H1 (cell line): ENCODE data around the gene NRXN3. TPM values are rescaled to one million over a fixed set of nuclear protein-coding genes. Genes with fewer than 3 reads are reported as not detected.

Experiments used
- CTCF ChIA-PET: fragments of 300-600 bp; sonication (Branson Sonifier 250); formaldehyde crosslinking; loops from one replicate; lab custom pipeline; 2021; ENCODE audit not compliant: partially characterized antibody; lab: Charles Lee
- POLR2A ChIA-PET: fragments of 300-600 bp; sonication (Branson Sonifier 250); formaldehyde crosslinking; loops from one replicate; lab custom pipeline; 2021; ENCODE audit warnings: inconsistent platforms; ENCODE audit not compliant: partially characterized antibody; lab: Charles Lee
- DNase-seq, 2 experiments: peaks; one replicate each; pipeline versions ENCODE4 v3.0.0 to v3.0.0-alpha.2; 2010 to 2022; ENCODE audit warnings: low spot score in 2 of 2, low read depth in 1 of 2, mixed read lengths in 1 of 2
- FAIRE-seq: peaks from 2 replicates; lab custom pipeline; 2011; peaks lifted over from hg19 to GRCh38; lab: Jason Lieb, UNC
- H2AFZ ChIP-seq: 2 replicates; pipeline ENCODE4 v1.8.1; 2012; ENCODE audit warnings: low read length, inconsistent platforms
- H2AK5ac ChIP-seq: 2 replicates; pipeline ENCODE4 v1.6.1; 2013; ENCODE audit warnings: low read depth, low read length
- H2BK120ac ChIP-seq: replicated peaks from 2 replicates; pipeline ENCODE3; 2013; ENCODE audit warnings: low read depth, low read length, inconsistent platforms
- H2BK12ac ChIP-seq: 2 replicates; pipeline ENCODE4 v1.6.1; 2013; ENCODE audit warnings: low read depth, low read length
- H2BK15ac ChIP-seq: 2 replicates; pipeline ENCODE4 v1.6.1; 2013; ENCODE audit warnings: low read length
- H2BK20ac ChIP-seq: 2 replicates; pipeline ENCODE4 v1.6.1; 2013; ENCODE audit warnings: low read length
- H2BK5ac ChIP-seq: 2 replicates; pipeline ENCODE4 v1.6.1; 2013; ENCODE audit warnings: low read depth, low read length
- H3K14ac ChIP-seq: 2 replicates; pipeline ENCODE4 v1.6.1; 2013; ENCODE audit warnings: inconsistent platforms; ENCODE audit not compliant: insufficient read length
- H3K18ac ChIP-seq: 2 replicates; pipeline ENCODE4 v1.6.1; 2013; ENCODE audit warnings: low read length; ENCODE audit errors: extremely low read depth
- H3K23ac ChIP-seq: 2 replicates; pipeline ENCODE4 v1.6.1; 2013; ENCODE audit warnings: inconsistent platforms; ENCODE audit not compliant: insufficient read length
- H3K23me2 ChIP-seq: 2 replicates; pipeline ENCODE4 v1.6.1; 2013; ENCODE audit warnings: low read depth, low read length
- H3K27ac ChIP-seq: 2 replicates; pipeline ENCODE4 v1.6.1; 2011; ENCODE audit warnings: low read depth, low read length, inconsistent platforms
- H3K27me3 ChIP-seq, 4 experiments: replicated peaks in 1 of 4; 1 replicate in 1 of 4; 2 replicates in 3 of 4; pipeline versions ENCODE4 v1.6.1 to v1.8.1; 2011 to 2013; ENCODE audit warnings: low read length in 3 of 4, mild to moderate bottlenecking in 3 of 4, inconsistent platforms in 2 of 4, mixed read lengths in 2 of 4, moderate library complexity in 1 of 4; ENCODE audit not compliant: control insufficient read depth in 3 of 4, insufficient read depth in 3 of 4; ENCODE audit errors: extremely low read depth in 1 of 4
- H3K36me3 ChIP-seq, 4 experiments: 2 replicates each; pipeline versions ENCODE4 v1.6.1 to v1.8.1; 2011 to 2013; ENCODE audit warnings: mild to moderate bottlenecking in 4 of 4, low read length in 3 of 4, moderate library complexity in 2 of 4, control low read depth in 1 of 4, inconsistent platforms in 1 of 4; ENCODE audit not compliant: insufficient read depth in 4 of 4, control insufficient read depth in 2 of 4
- H3K4ac ChIP-seq: replicated peaks from 2 replicates; pipeline ENCODE3; 2013; ENCODE audit warnings: low read length, low read depth, mixed read lengths, inconsistent platforms; ENCODE audit not compliant: insufficient read length
- H3K4me1 ChIP-seq, 4 experiments: replicated peaks in 1 of 4; 1 replicate in 1 of 4; 2 replicates in 3 of 4; pipeline versions ENCODE4 v1.6.1 to v1.8.1; 2011 to 2013; ENCODE audit warnings: low read length in 3 of 4, inconsistent platforms in 2 of 4, mixed read lengths in 1 of 4; ENCODE audit not compliant: insufficient read depth in 4 of 4, control insufficient read depth in 3 of 4
- H3K4me2 ChIP-seq, 2 experiments: 2 replicates each; pipeline versions ENCODE4 v1.6.1 to v1.8.1; 2011 to 2013; ENCODE audit warnings: low read depth in 2 of 2, low read length in 2 of 2, control low read depth in 1 of 2, inconsistent platforms in 1 of 2, mild to moderate bottlenecking in 1 of 2; ENCODE audit not compliant: insufficient read depth in 1 of 2
- H3K4me3 ChIP-seq, 4 experiments: fragments of 200-600, 300-600 bp in 1 of 4; sonication (generic), shearing (Covaris generic), sonication (Bioruptor Twin) in 1 of 4; 2 replicates each; pipeline versions ENCODE4 v1.5.1 to v1.8.1; 2011 to 2016; ENCODE audit warnings: low read length in 4 of 4, low read depth in 3 of 4, control low read depth in 2 of 4, inconsistent platforms in 2 of 4, mild to moderate bottlenecking in 2 of 4, mixed read lengths in 1 of 4, moderate library complexity in 1 of 4; ENCODE audit not compliant: insufficient read depth in 2 of 4; ENCODE audit errors: extremely low read depth in 1 of 4
- H3K56ac ChIP-seq: replicated peaks from 2 replicates; pipeline ENCODE3; 2013; ENCODE audit warnings: low read depth, mild to moderate bottlenecking, mixed read lengths, low read length, inconsistent platforms; ENCODE audit not compliant: insufficient read length
- H3K79me1 ChIP-seq: 2 replicates; pipeline ENCODE4 v1.6.1; 2013; ENCODE audit warnings: low read depth, low read length, control low read depth
- H3K79me2 ChIP-seq, 2 experiments: 2 replicates each; pipeline versions ENCODE4 v1.6.1 to v1.8.1; 2012 to 2013; ENCODE audit warnings: low read length in 2 of 2, mild to moderate bottlenecking in 2 of 2, inconsistent platforms in 1 of 2; ENCODE audit not compliant: insufficient read depth in 2 of 2, control insufficient read depth in 1 of 2
- H3K9ac ChIP-seq, 4 experiments: replicated peaks in 1 of 4; 1 replicate in 1 of 4; 2 replicates in 3 of 4; pipeline versions ENCODE4 v1.6.1 to v1.8.1; 2011 to 2013; ENCODE audit warnings: low read depth in 3 of 4, low read length in 3 of 4, control low read depth in 2 of 4, mild to moderate bottlenecking in 2 of 4, moderate library complexity in 2 of 4, inconsistent platforms in 1 of 4; ENCODE audit errors: extremely low read depth in 1 of 4
- H3K9me3 ChIP-seq, 2 experiments: 2 replicates each; pipeline versions ENCODE4 v1.6.1 to v1.8.1; 2012 to 2013; ENCODE audit warnings: mild to moderate bottlenecking in 2 of 2, moderate library complexity in 2 of 2, control low read depth in 1 of 2, inconsistent platforms in 1 of 2, low read depth in 1 of 2, low read length in 1 of 2, mixed read lengths in 1 of 2; ENCODE audit not compliant: insufficient read depth in 2 of 2
- H4K20me1 ChIP-seq, 2 experiments: replicated peaks in 1 of 2; 2 replicates each; pipeline versions ENCODE3 to v1.8.1; 2011 to 2013; ENCODE audit warnings: inconsistent platforms in 2 of 2, low read length in 2 of 2, mild to moderate bottlenecking in 1 of 2; ENCODE audit not compliant: insufficient read depth in 2 of 2, control insufficient read depth in 1 of 2
- H4K5ac ChIP-seq: 2 replicates; pipeline ENCODE4 v1.6.1; 2013; ENCODE audit warnings: low read length, low read depth, mixed read lengths, inconsistent platforms; ENCODE audit not compliant: insufficient read length
- H4K8ac ChIP-seq: 2 replicates; pipeline ENCODE4 v1.8.0; 2013; ENCODE audit warnings: mild to moderate bottlenecking, moderate library complexity, low read length, inconsistent platforms; ENCODE audit not compliant: insufficient read depth; ENCODE audit errors: extremely low read depth
- H4K91ac ChIP-seq: replicated peaks from 2 replicates; pipeline ENCODE3; 2013; ENCODE audit warnings: low read length, mixed read lengths, inconsistent platforms; ENCODE audit not compliant: insufficient read length
- BACH1 ChIP-seq: IDR thresholded peaks from 2 replicates; pipeline ENCODE4 v1.6.1; 2012; ENCODE audit warnings: low read length, improper control_type of control experiment
- CBX5 ChIP-seq: fragments of 300-800, 300-1000 bp; sonication (generic); IDR thresholded peaks from 2 replicates; pipeline ENCODE4 v1.7.1; 2016; ENCODE audit warnings: antibody characterized with exemption, low read length, low read depth
- CHD2 ChIP-seq: IDR thresholded peaks from 2 replicates; pipeline ENCODE4 v1.6.1; 2012; ENCODE audit warnings: low read length, improper control_type of control experiment
- EGR1 ChIP-seq: IDR thresholded peaks from 2 replicates; pipeline ENCODE4 v1.6.1; 2011; ENCODE audit warnings: low read depth, low read length, borderline replicate concordance
- JUND ChIP-seq: IDR thresholded peaks from 2 replicates; pipeline ENCODE4 v1.6.1; 2011; ENCODE audit warnings: mild to moderate bottlenecking, improper control_type of control experiment, low read length
- KDM5A ChIP-seq: fragments of 200-600 bp; IDR thresholded peaks from 2 replicates; pipeline ENCODE4 v1.7.1; 2012; ENCODE audit warnings: mild to moderate bottlenecking, low read length, inconsistent platforms, mixed read lengths
- NRF1 ChIP-seq: IDR thresholded peaks from 2 replicates; pipeline ENCODE4 v1.6.1; 2011; ENCODE audit warnings: mild to moderate bottlenecking, low read depth, low read length, improper control_type of control experiment
- PHF8 ChIP-seq: fragments of 200-600 bp; sonication (generic); conservative IDR thresholded peaks from 2 replicates; pipeline ENCODE4 v1.7.1; 2012; ENCODE audit warnings: low read depth, mild to moderate bottlenecking, inconsistent platforms, low read length, moderate library complexity
- POLR2A ChIP-seq, 2 experiments: IDR thresholded peaks; 1 replicate in 1 of 2; 2 replicates in 1 of 2; pipeline ENCODE4 v1.6.1; 2011; ENCODE audit warnings: low read depth in 2 of 2, low read length in 2 of 2, mild to moderate bottlenecking in 2 of 2; ENCODE audit errors: control extremely low read depth in 1 of 2
- RNF2 ChIP-seq: fragments of 200-900, 300-1000 bp; sonication (generic); IDR thresholded peaks from 2 replicates; pipeline ENCODE4 v1.7.1; 2016; ENCODE audit warnings: borderline replicate concordance, low read depth, mild to moderate bottlenecking, antibody characterized with exemption, low read length; ENCODE audit not compliant: poor library complexity, severe bottlenecking; ENCODE audit errors: missing control alignments
- SIN3A ChIP-seq, 2 experiments: IDR thresholded peaks in 1 of 2; conservative IDR thresholded peaks in 1 of 2; 2 replicates each; pipeline ENCODE4 v1.6.1; 2011 to 2012; ENCODE audit warnings: low read length in 2 of 2, improper control_type of control experiment in 1 of 2, low read depth in 1 of 2, mild to moderate bottlenecking in 1 of 2
- SP4 ChIP-seq: IDR thresholded peaks from 2 replicates; pipeline ENCODE4 v1.6.1; 2012; ENCODE audit warnings: low read length, inconsistent platforms
- TAF1 ChIP-seq: IDR thresholded peaks from 2 replicates; pipeline ENCODE4 v1.6.1; 2011; ENCODE audit warnings: mild to moderate bottlenecking, low read depth, low read length
- TBP ChIP-seq: IDR thresholded peaks from 2 replicates; pipeline ENCODE4 v1.6.1; 2011; ENCODE audit warnings: low read depth, low read length, improper control_type of control experiment
- WGBS, 2 experiments: shearing (Covaris generic) in 1 of 2; methylation state at CpG; one replicate each; pipeline versions ENCODE4 v1.1.6 to v1.1.7; 2013 to 2015; ENCODE audit warnings: low lambda C conversion rate in 2 of 2, mixed read lengths in 2 of 2, inconsistent platforms in 1 of 2, low coverage in 1 of 2, missing lambda C conversion rate in 1 of 2; ENCODE audit not compliant: insufficient replicate concordance in 2 of 2, insufficient coverage in 1 of 2, insufficient read length in 1 of 2; ENCODE audit errors: extremely low coverage in 1 of 2, missing lambda C conversion rate in 1 of 2; 5-methylcytosine and 5-hydroxymethylcytosine counted together
- polyA plus RNA-seq, 7 experiments: library from polyadenylated mRNA; depleted of rRNA in 3 of 7; stranded (reverse) in 5 of 7; unstranded in 2 of 7; fragments of >200 nt in 5 of 7; fragments of 200-250 nt in 2 of 7; gene quantifications; 1 replicate in 5 of 7; 2 replicates in 1 of 7; 4 replicates in 1 of 7; pipeline versions ENCODE4 v1.2.1 to v1.2.3, GENCODE V29; 2011 to 2013; ENCODE audit warnings: missing spikeins in 2 of 7, mixed read lengths in 2 of 7
- total RNA-seq: library from RNA; stranded (reverse); fragmentation: NEBNext Ultra II Directional; extraction: Animal tissue kit (Norgen Biotek cat#: 25700); gene quantifications from 2 replicates; pipeline ENCODE4 v1.2.1, GENCODE V29; 2021
- TF ChIP-seq, protein P1 (sequence below): IDR thresholded peaks from 2 replicates; pipeline ENCODE4 v1.6.1; 2011; ENCODE audit warnings: low read length, improper control_type of control experiment

Gene NRXN3
- total and polyA plus RNA-seq, 2 of the 8 experiments (the other 6 are each of a cell fraction or from before 2014, with no cell fraction given), result 2.6 to 4.1 TPM

DNA sequence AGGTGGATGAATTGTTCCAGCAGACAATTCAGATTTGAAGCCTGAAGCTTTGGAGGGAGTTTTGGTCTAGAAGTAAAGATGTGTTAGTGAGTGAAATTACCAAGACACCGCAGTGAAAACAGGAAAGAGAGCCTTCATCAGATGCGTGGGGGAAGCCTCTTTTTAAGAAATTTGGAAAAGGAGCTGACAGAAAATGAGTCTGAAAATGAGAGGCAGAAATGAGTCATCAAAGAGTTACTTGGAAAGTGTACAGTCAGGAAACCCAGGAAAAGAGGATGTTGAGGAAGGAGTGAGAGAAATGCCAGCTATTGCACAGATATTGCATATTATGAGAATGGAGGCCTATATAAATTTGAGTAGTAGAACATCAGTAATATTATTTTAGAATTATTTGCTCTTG, 520.7 kb downstream of the NRXN3 start:
- H2BK15ac ChIP-seq, result no peak overlapping the region
- no peaks in the 10 kb centered on the region for H3K4me1 ChIP-seq
- no peak overlapping the region for H3K4me2 ChIP-seq
- H3K27me3 ChIP-seq, result no peaks in the 10 kb centered on the region
- 93% methylated on average over 2 of the region's 2 CpGs; no CpG with 5 or more reads in 1 of the 2 experiments for WGBS, 2 experiments
- no peak overlapping the region for H4K8ac ChIP-seq
- no peaks in the 10 kb centered on the region for H3K9me3 ChIP-seq
- H2BK20ac ChIP-seq, result no peak overlapping the region
- no peak overlapping the region for H3K14ac ChIP-seq
- FAIRE-seq (no peak), DNase-seq (no peak)
- H3K9ac ChIP-seq, result no peak overlapping the region
- no peak overlapping the region for H3K4ac ChIP-seq
- no peak overlapping the region for H2BK120ac ChIP-seq
- H3K36me3 ChIP-seq, result no peaks in the 10 kb centered on the region
- no peak overlapping the region for H2BK5ac ChIP-seq
- no peak overlapping the region for H2AK5ac ChIP-seq
- no peaks in the 10 kb centered on the region for H3K79me2 ChIP-seq
- no peak overlapping the region for H4K5ac ChIP-seq
- H3K56ac ChIP-seq, result no peak overlapping the region
- no peak overlapping the region for H3K4me3 ChIP-seq
- no peak overlapping the region for H3K27ac ChIP-seq
- no peaks in the 10 kb centered on the region; the same call in 1 of the 2 replicates for H3K23me2 ChIP-seq
- no peaks in the 10 kb centered on the region for H3K79me1 ChIP-seq
- no peak overlapping the region for H2AFZ ChIP-seq
- CTCF ChIA-PET, result interaction anchor here (0.7 to 1.3 kb wide), 4 partner anchors 8 to 93 kb away, joined by 3 to 5 read pairs (median 3); no protein-coding TSS in a partner anchor
- no peak overlapping the region for H2BK12ac ChIP-seq
- H3K23ac ChIP-seq, result no peak overlapping the region
- no peak overlapping the region for H3K18ac ChIP-seq
- POLR2A ChIA-PET, result no interaction called here
- no peak overlapping the region for H4K91ac ChIP-seq
- no peaks in the 10 kb centered on the region for H4K20me1 ChIP-seq
- TF ChIP-seq BACH1 (no peak), TAF1 (no peak), JUND (no peak), PHF8 (no peak), SIN3A (conservative IDR thresholded peaks at IDR 0.05 in 1 of 2, IDR thresholded peaks at IDR 0.05 in 1 of 2; ENCODE audit: low read depth in 1 of 2, low read length in 2 of 2) (no peak), RNF2 (no peak), CBX5 (no peak), POLR2A (IDR thresholded peaks at IDR 0.05; ENCODE audit: control extremely low read depth in 1 of 2, low read depth in 2 of 2, low read length in 2 of 2) (no peak), KDM5A (no peak), TBP (no peak), SP4 (no peak), EGR1 (no peak), CHD2 (no peak), NRF1 (no peak)
- TF ChIP-seq, protein P1, sequence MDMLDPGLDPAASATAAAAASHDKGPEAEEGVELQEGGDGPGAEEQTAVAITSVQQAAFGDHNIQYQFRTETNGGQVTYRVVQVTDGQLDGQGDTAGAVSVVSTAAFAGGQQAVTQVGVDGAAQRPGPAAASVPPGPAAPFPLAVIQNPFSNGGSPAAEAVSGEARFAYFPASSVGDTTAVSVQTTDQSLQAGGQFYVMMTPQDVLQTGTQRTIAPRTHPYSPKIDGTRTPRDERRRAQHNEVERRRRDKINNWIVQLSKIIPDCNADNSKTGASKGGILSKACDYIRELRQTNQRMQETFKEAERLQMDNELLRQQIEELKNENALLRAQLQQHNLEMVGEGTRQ, result no peak
